Large intestine (tissue), 3 donors: Measurements from ENCODE around the gene GANAB. TPM values are rescaled to one million over a fixed set of nuclear protein-coding genes. Genes with fewer than 3 reads are reported as not detected.
A peak's percentile ranks its signal among the peaks of the same experiment; 100 is the strongest.
"Not testable (repeated sequence)": the region's sequence is repeated elsewhere in the genome, so short reads cannot be mapped to it uniquely, and the experiment has no call there.

Experiments used
- DNase-seq, 2 donors: peaks; one replicate each; pipeline versions ENCODE4 v3.0.0 to v3.0.0-alpha.2; 2013
- H3K27ac ChIP-seq: one replicate; pipeline ENCODE4 v1.5.1; 2013; ENCODE audit warnings: low read length
- H3K27me3 ChIP-seq: 2 replicates; pipeline ENCODE4 v1.6.1; 2013; ENCODE audit warnings: low read length; ENCODE audit not compliant: control insufficient read depth, insufficient read depth
- H3K36me3 ChIP-seq: 2 replicates; pipeline ENCODE4 v1.6.1; 2013; ENCODE audit warnings: low read length; ENCODE audit not compliant: control insufficient read depth, insufficient read depth
- H3K4me1 ChIP-seq: one replicate; pipeline ENCODE4 v1.6.1; 2013; ENCODE audit warnings: low read length; ENCODE audit not compliant: control insufficient read depth, insufficient read depth
- H3K4me3 ChIP-seq: one replicate; pipeline ENCODE4 v1.5.1; 2013; ENCODE audit warnings: low read length
- H3K9me3 ChIP-seq: one replicate; pipeline ENCODE4 v1.6.1; 2013; ENCODE audit warnings: mild to moderate bottlenecking, low read depth, low read length, moderate library complexity; ENCODE audit not compliant: control insufficient read depth
- WGBS: methylation state at CpG from one replicate; pipeline ENCODE4 v1.1.5; 2013; ENCODE audit warnings: low lambda C conversion rate; ENCODE audit not compliant: insufficient coverage; 5-methylcytosine and 5-hydroxymethylcytosine counted together
- polyA plus RNA-seq: library from polyadenylated mRNA; unstranded; fragments of 120-200 nt; gene quantifications from one replicate; pipeline ENCODE4 v1.2.1, GENCODE V29; 2013

GANAB gene
- polyA plus RNA-seq, 1 donor = 272 TPM

- peak; percentile 82 to 93 for DNase-seq
- Histone ChIP-seq H3K9me3 (no peaks in the 10 kb centered on the region), H3K27ac (peak within 1 kb of the TSS; percentile 66), H3K36me3 (peaks cover 20% of the 10 kb centered on the region), H3K4me3 (peak within 1 kb of the TSS; percentile 94), H3K27me3 (no peaks in the 10 kb centered on the region), H3K4me1 (peaks cover 6% of the 10 kb centered on the region)
- WGBS = 57% methylated on average over 1 of the region's 55 CpGs
Observed at GRCh38 chr11:62678770-62679696, 32.6 kb upstream of the GANAB start, which contains the start of gene UBXN1. TSS of gene UBXN1 (minus strand) at chr11:62679073. CDS start at chr11:62678923, 150 bp downstream.

GRCh38 chr11:62678433-62678769, 32.0 kb upstream of the GANAB start:
- no CpG with 5 or more reads among the region's 16 CpGs for WGBS
- no peaks in the 10 kb centered on the region for H3K9me3 ChIP-seq
- peaks cover 23% of the 10 kb centered on the region for H3K36me3 ChIP-seq
- H3K27me3 ChIP-seq = no peaks in the 10 kb centered on the region
- H3K4me1 ChIP-seq = peaks cover 6% of the 10 kb centered on the region
- peak overlapping the region; percentile 94 for H3K4me3 ChIP-seq
- no peak overlapping the region for H3K27ac ChIP-seq
- no peak for DNase-seq

GRCh38 chr11:62677714-62678113, 31.3 kb upstream of the GANAB start:
- Histone ChIP-seq H3K27me3 (no peaks in the 10 kb centered on the region), H3K36me3 (peaks cover 25% of the 10 kb centered on the region), H3K27ac (no peak overlapping the region), H3K4me3 (peak overlapping the region; percentile 94), H3K4me1 (peaks cover 10% of the 10 kb centered on the region), H3K9me3 (no peaks in the 10 kb centered on the region)
- no peak for DNase-seq
- WGBS = 83% methylated on average over 9 of the region's 15 CpGs

GRCh38 chr11:62677156-62677555, 30.7 kb upstream of the GANAB start:
- no peak overlapping the region for H3K27ac ChIP-seq
- WGBS = no CpG with 5 or more reads among the region's 6 CpGs
- H3K9me3 ChIP-seq = no peaks in the 10 kb centered on the region
- peaks cover 14% of the 10 kb centered on the region for H3K4me1 ChIP-seq
- no peak overlapping the region for H3K4me3 ChIP-seq
- DNase-seq = no peak
- H3K36me3 ChIP-seq = peaks cover 25% of the 10 kb centered on the region
- H3K27me3 ChIP-seq = no peaks in the 10 kb centered on the region

- H3K4me3 ChIP-seq = no peak overlapping the region
- H3K4me1 ChIP-seq = peaks cover 14% of the 10 kb centered on the region
- no CpG with 5 or more reads among the region's 6 CpGs for WGBS
- H3K9me3 ChIP-seq = no peaks in the 10 kb centered on the region
- no peak for DNase-seq
- no peaks in the 10 kb centered on the region for H3K27me3 ChIP-seq
- peaks cover 25% of the 10 kb centered on the region for H3K36me3 ChIP-seq
- no peak overlapping the region for H3K27ac ChIP-seq
Observed at GRCh38 chr11:62676698-62677097, 30.3 kb upstream of the GANAB start.

GRCh38 chr11:62675415-62675814, 29.0 kb upstream of the GANAB start:
- not testable (repeated sequence) for H3K27me3 ChIP-seq, H3K4me3 ChIP-seq, H3K9me3 ChIP-seq, H3K27ac ChIP-seq, DNase-seq
- no CpG with 5 or more reads among the region's 10 CpGs for WGBS
- Histone ChIP-seq H3K4me1 (peaks cover 14% of the 10 kb centered on the region), H3K36me3 (peaks cover 25% of the 10 kb centered on the region)

GRCh38 chr11:62673196-62673525, 26.7 kb upstream of the GANAB start:
- no peaks in the 10 kb centered on the region for H3K27me3 ChIP-seq
- H3K4me3 ChIP-seq = no peak overlapping the region
- peaks cover 16% of the 10 kb centered on the region for H3K4me1 ChIP-seq
- no peaks in the 10 kb centered on the region for H3K9me3 ChIP-seq
- peaks cover 25% of the 10 kb centered on the region for H3K36me3 ChIP-seq
- H3K27ac ChIP-seq = no peak overlapping the region
- DNase-seq = no peak
- WGBS = no CpG with 5 or more reads among the region's 2 CpGs

GRCh38 chr11:62671608-62672389, 25.4 kb upstream of the GANAB start, which contains the start of the genes LBHD1 and UQCC3:
TSS of gene LBHD1 (minus strand) at chr11:62672267. CDS start at chr11:62670031, 2,236 bp downstream.
TSS of gene UQCC3 (plus strand) at chr11:62671673. CDS start at chr11:62671746, 73 bp downstream.
- Histone ChIP-seq H3K4me1 (peaks cover 23% of the 10 kb centered on the region), H3K27me3 (no peaks in the 10 kb centered on the region), H3K36me3 (peaks cover 26% of the 10 kb centered on the region), H3K27ac (peak within 1 kb of the TSS; percentile 83), H3K9me3 (no peaks in the 10 kb centered on the region), H3K4me3 (peak within 1 kb of the TSS; percentile 98)
- WGBS = no CpG with 5 or more reads among the region's 59 CpGs
- DNase-seq = peak; percentile 73 to 92

- peak overlapping the region; percentile 83 for H3K27ac ChIP-seq
- WGBS = no CpG with 5 or more reads among the region's 17 CpGs
- H3K4me1 ChIP-seq = peaks cover 29% of the 10 kb centered on the region
- peak overlapping the region; percentile 98 for H3K4me3 ChIP-seq
- no peaks in the 10 kb centered on the region for H3K27me3 ChIP-seq
- no peaks in the 10 kb centered on the region for H3K9me3 ChIP-seq
- peaks cover 26% of the 10 kb centered on the region for H3K36me3 ChIP-seq
- DNase-seq = no peak
Observed at GRCh38 chr11:62671236-62671607, 24.8 kb upstream of the GANAB start.

GRCh38 chr11:62669420-62670161, 23.2 kb upstream of the GANAB start:
- peaks cover 32% of the 10 kb centered on the region for H3K4me1 ChIP-seq
- DNase-seq = peak in 1 of 2 donors; percentile 30

More at GRCh38 chr11:62669420-62670161, 23.2 kb upstream of the GANAB start:
- Histone ChIP-seq H3K9me3 (no peaks in the 10 kb centered on the region), H3K36me3 (peaks cover 24% of the 10 kb centered on the region), H3K4me3 (no peak overlapping the region), H3K27ac (no peak overlapping the region), H3K27me3 (no peaks in the 10 kb centered on the region)
- WGBS = no CpG with 5 or more reads among the region's 4 CpGs
